Left kidney (tissue), 2 donors: ENCODE data around the gene FBXL17. TPM values are rescaled to one million over a fixed set of nuclear protein-coding genes. Genes with fewer than 3 reads are reported as not detected.

Experiments
- DNase-seq: peaks from one replicate; pipeline ENCODE4 v3.0.0-alpha.2; 2013
- polyA plus RNA-seq: library from polyadenylated mRNA; unstranded; fragments of 120-200 nt; gene quantifications from one replicate; pipeline ENCODE4 v1.2.1, GENCODE V29; 2013; ENCODE audit not compliant: insufficient read length

FBXL17 gene
- polyA plus RNA-seq, 1 donor = 32.5 TPM

- peak; percentile 13 for DNase-seq
These were observed 2.0 kb downstream of the FBXL17 start for GRCh38 chr5:108379722-108380530.

DNA sequence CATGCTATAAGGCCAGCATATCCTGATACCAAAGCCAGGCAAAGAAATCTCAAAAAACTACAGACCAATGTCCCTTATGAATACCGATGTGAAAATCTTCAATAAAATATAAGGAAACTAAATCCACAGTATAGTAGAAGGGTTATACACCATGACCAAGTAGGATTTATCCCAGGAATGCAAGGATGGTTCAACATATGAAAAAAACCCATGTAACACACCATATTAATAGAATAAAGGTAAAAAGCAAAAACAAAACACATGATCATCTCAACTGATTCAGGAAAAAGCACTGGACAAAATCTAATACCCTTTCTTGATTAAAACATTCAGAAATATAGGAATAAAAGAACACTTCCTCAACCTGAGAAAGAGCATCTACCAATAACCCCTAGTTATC, 6.1 kb downstream of the FBXL17 start:
- no peak for DNase-seq

DNA sequence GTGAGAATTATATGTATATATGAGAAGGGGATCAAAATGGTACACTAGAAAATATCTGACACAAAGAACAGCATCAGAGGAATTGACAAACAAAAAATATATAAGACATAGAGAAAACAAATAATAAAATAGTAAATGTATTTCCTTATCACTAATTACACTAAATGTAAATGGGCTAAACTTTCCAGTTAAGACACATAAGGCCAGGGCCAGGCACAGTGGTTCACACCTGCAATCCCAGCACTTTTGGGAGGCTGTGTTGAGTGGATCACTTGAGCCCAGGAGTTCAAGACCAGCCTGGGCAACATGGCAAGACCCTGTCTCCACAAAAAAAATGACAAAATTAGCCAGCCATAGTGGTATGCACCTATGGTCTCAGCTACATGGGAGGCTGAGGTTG, 8.5 kb downstream of the FBXL17 start:
- DNase-seq = no peak

- DNase-seq = no peak
These were observed 9.5 kb downstream of the FBXL17 start for GRCh38 chr5:108372369-108372768.

DNA sequence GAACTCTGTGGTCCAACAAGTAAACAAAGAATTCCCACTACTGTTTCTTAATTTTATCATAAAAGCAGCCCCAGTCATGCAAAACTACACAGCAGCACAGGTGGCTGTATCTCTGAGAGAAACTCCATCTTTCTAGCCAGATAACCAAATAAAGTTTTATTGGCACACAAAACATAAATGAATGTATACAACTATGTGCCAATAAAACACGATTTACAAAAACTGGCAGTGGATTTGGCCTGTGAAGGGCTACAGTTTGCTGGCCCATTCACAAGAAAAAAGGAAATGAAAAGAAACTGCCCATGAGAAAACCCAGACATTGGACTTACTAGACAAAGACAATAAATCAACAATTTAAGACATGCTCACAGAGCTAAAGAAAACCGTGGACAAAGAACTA, 10.6 kb downstream of the FBXL17 start:
- no peak for DNase-seq

- no peak for DNase-seq
These were observed 12.7 kb downstream of the FBXL17 start for GRCh38 chr5:108369167-108369566.

DNA sequence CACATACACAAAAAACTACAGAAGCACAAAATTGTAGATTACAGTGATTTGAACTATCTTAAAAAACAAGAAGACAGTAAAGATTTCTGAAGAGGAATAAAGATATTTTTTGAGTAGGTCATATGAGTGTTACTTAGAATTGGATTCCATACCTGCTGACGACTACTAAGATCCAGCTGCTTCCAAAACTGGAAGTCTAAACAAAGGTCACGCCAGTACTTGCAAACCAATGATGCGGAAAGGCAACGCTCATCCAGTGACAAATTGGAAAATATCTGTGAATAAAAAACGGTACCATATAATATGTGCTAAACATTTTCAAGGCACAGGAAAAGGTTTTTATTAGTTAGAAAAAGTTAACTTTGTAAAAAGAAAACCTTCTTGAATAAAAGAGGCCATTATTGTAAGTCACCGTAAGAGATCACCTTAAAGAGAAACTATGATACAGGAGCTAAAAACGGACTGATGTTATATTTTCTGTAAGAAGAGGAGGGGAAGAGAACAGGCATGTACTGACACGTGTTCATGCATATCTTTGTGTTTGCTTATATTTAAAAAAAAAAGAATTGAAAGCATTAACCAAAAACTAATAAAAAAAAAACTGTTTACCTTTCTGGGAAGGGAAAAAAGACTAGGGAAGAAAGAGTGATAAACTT, 14.1 kb downstream of the FBXL17 start:
- no peak for DNase-seq

DNA sequence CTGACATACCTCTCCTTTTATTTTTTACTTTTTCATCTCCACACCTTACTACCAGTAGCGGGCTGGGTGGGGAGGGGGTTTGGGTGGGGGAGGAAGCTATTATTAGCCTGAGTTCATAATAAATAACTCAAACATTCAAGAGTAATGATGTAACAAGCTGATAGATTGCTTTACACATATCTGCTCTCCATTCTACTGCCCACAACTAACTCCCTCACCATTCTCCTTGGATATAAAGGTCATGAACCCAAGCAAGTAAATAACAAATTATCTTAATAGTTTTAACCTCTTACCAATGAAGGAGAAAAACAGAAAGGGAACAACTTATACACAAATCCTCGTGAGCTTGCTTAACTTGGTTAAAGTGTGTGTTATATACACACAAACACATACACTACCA, 15.4 kb downstream of the FBXL17 start:
- no peak for DNase-seq

GRCh38 chr5:108361771-108362170, 20.1 kb downstream of the FBXL17 start:
- no peak for DNase-seq

DNA sequence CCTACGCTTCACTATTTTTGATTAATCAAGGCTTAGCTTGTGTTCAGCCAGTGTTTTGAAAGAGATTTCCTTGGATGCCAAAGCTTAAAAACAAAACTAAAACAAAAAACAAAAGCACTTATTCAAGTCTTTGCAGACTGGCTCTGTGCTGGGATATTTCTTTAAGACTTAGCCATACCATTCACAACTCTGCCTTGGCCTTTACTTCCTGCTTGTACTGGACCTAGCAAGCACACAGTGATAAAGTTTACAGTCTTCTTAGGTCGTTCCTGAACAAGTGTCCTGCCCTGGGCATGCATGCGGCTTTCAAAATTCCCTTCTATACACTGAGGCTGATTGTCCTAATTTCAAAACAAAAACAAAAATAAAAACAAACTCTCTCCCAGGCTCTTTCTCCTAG, 20.7 kb downstream of the FBXL17 start:
- no peak for DNase-seq

DNA sequence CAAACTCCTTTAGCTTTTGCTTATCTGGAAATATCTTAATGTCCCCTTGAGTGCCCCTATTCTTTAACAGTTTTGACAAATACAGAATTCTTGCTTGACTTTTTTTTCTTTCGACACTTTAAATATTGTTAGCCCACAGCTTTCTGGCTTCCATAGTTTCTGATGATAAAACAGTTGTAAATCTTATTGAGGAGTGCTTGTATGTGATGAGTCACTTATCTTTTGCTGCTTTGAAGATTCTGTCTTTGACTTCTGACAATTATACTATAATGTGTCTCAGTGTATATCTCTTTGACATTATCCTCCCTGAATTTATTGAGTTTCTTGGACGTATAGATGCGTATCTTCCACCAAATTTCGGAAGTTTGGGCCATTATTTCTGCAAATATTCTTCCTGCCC, 21.6 kb downstream of the FBXL17 start:
- DNase-seq = no peak

DNA sequence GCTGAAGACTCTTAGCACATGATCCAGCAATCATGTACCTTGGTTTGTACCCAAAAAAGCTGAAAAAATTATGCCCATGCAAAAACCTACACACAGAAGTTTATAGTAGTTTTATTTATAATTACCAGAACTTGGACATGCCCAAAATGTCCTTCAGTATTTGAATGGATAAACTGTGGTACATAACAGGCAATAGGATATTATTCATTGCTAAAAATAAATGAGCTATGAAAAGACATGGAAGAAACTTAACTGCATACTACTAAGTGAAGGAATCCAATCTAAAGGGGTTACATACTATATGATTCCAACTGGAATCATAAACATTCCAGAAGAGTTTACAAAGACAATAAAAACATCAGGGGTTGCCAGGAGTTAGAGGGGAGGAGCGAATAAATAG, 25.6 kb downstream of the FBXL17 start:
- no peak for DNase-seq

- no peak for DNase-seq
These were observed 28.8 kb downstream of the FBXL17 start for GRCh38 chr5:108353087-108353486.

DNA sequence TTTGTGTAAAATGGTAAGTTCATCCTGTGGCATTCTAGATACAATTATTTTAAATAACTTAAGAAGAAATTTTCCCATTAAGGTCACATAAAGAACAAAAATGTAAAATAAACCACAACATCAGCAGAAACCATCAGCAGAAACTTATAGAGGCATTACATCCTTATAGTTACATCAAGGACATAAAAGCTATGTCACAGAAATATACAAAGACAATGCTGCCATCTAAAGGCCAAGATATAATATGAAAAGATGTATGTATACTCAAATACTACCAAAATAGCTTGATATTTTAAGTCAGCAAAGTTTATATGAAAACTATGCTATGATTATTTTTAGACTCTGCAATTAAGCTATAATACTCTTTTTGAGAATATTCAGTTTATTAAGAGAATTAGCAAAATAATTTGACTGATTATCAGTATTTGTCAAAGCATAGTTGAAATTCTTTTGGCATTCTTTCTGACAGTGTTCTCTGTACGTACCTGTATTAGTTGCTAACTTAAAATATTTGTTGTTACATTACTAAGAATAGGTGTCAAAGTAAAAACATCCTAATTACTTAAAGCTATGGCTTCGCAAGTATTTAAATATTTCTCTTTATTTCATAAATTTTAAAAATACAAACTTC, 36.2 kb downstream of the FBXL17 start:
- peak; percentile 36 for DNase-seq

- no peak for DNase-seq
These were observed 37.6 kb downstream of the FBXL17 start for GRCh38 chr5:108344103-108344822.

DNA sequence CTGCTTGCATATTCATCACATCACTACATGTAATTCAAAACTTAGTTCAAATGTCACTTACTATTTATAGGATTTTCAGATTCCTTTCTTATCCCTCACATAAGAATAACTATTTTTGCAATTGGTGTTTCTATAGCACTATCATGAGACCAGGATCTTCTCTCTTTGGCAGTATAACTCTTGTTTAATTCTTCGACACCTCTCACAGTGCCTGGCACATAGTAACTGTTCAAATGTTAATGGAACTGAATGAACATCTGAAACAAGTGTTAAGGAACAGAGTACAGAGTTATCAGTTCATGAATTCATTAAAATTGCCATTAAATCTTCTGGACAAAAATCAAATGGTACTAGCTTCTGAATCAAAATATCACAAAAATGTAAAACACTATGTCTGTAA, 40.0 kb downstream of the FBXL17 start:
- no peak for DNase-seq

DNA sequence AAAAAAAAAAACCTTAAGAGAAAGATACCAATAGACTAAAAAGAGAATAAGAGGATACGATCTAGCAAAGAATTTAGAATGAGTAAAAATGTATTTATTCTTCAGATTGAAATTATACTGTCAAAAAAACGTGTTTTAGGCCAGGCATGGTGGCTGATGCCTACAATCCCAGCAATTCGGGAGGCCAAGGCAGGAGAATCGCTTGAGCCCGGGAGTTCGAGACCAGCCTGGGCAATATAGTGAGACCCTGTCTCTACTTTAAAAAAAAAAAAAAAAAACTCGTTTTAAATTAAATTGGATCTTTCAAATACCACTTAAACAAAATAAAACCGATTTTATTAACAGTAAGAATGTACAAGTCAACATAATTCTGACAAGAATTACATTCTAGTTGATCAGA, 41.8 kb downstream of the FBXL17 start:
- DNase-seq = no peak

- no peak for DNase-seq
These were observed 42.7 kb downstream of the FBXL17 start for GRCh38 chr5:108339220-108339619.

- no peak for DNase-seq
These were observed 47.7 kb downstream of the FBXL17 start for GRCh38 chr5:108334225-108334624.

DNA sequence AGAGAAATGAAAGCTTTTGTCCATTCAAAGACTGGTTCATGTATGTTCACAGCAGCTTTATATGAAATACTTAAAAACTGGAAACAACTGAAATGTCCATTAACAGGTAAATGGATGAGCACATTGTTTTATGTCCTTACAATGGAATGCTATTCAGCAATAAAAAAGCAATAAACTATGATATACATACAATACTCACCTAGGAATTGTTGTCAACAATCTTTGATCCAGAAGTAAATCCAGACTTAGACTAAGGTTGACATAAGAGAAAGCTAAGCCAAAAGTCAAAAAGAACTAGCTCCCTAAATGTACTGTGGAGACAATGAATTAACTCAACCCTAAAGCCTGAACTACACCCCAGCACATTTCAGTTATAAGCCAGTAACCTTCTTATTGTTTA, 54.9 kb downstream of the FBXL17 start:
- DNase-seq = no peak

DNA sequence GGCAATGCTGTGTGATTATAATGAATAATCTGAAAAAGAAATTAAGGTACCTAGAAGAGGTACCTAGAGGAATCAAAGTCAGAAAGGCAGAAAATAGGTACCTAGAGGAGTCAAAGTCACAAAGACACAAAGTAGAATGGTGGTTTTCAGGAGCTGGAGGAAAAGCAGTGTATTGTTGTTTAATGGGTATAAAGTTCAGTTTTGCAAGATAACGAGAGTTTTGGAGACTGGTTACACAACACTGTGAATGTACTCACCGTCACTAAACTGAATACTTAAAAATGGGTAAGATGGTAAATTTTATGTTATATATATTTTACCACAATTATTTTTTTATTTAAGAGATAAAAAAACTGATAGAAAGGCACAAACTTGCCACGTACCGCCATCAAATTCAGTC, 57.0 kb downstream of the FBXL17 start:
- DNase-seq = no peak

DNA sequence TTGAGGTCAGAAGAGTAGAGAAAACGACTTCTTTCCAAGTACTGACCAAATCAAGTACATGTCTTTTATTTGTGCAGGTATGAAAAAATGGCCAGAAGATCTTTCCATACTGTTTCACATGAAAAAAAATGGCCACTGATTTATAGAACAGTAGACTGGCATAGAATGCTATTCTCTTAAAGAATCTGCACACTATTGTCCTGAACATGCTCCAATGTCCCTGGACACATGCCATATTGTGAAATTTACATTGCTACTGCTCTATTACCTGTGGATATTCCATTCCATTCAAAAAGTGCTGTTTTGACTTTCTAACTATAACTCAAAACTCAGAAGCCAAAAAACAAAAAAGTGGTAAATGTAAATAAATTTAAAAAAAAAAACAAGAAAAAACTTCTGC, 60.6 kb downstream of the FBXL17 start:
- DNase-seq = no peak

GRCh38 chr5:108320231-108320630, 61.7 kb downstream of the FBXL17 start:
- no peak for DNase-seq
